ACC112 (cell line): ENCODE data around the gene SORCS1.

Experiments used
- H2AFZ ChIP-seq: fragments of 200-600 bp; sonication (generic); one replicate; pipeline ENCODE4 v1.6.0; 2017; ENCODE audit warnings: antibody characterized with exemption, low read length; ENCODE audit not compliant: unreplicated experiment
- H3K27ac ChIP-seq: fragments of 200-600 bp; sonication (generic); 2 replicates; pipeline ENCODE4 v1.5.1; 2014; ENCODE audit warnings: low read depth, mild to moderate bottlenecking, antibody characterized with exemption, low read length, moderate library complexity
- H3K27me3 ChIP-seq: fragments of 200-600 bp; sonication (generic); 2 replicates; pipeline ENCODE4 v1.6.1; 2014; ENCODE audit warnings: mild to moderate bottlenecking, antibody characterized with exemption, low read length, moderate library complexity, mixed read lengths; ENCODE audit not compliant: insufficient read depth
- H3K36me3 ChIP-seq: fragments of 200-600 bp; sonication (generic); 2 replicates; pipeline ENCODE4 v1.6.1; 2016; ENCODE audit warnings: mild to moderate bottlenecking, antibody characterized with exemption, low read length, moderate library complexity, mixed read lengths; ENCODE audit not compliant: insufficient read depth
- H3K4me1 ChIP-seq: fragments of 200-600 bp; sonication (generic); one replicate; pipeline ENCODE4 v1.6.1; 2016; ENCODE audit warnings: low read length, mixed read lengths; ENCODE audit not compliant: insufficient read depth, unreplicated experiment, control insufficient read depth
- H3K4me3 ChIP-seq: fragments of 200-600 bp; sonication (generic); 2 replicates; pipeline ENCODE4 v1.5.1; 2014; ENCODE audit warnings: mild to moderate bottlenecking, low read depth, low read length
- H3K79me2 ChIP-seq: fragments of 200-600 bp; sonication (generic); one replicate; pipeline ENCODE4 v1.6.0; 2016; ENCODE audit warnings: low read length; ENCODE audit not compliant: control insufficient read depth, unreplicated experiment, insufficient read depth

Gene SORCS1

GRCh38 chr10:106565546-106565945 is 599.0 kb downstream of the SORCS1 start:
- H3K27ac ChIP-seq, result peak overlapping the region; percentile 71
- no peaks in the 10 kb centered on the region for H3K79me2 ChIP-seq
- no peak overlapping the region for H2AFZ ChIP-seq
- H3K27me3 ChIP-seq, result no peaks in the 10 kb centered on the region
- H3K4me1 ChIP-seq, result peaks cover 46% of the 10 kb centered on the region
- H3K36me3 ChIP-seq, result no peaks in the 10 kb centered on the region
- peak overlapping the region; percentile 32; the same call in 1 of the 2 replicates for H3K4me3 ChIP-seq

GRCh38 chr10:106563384-106563783 is 601.1 kb downstream of the SORCS1 start:
- Histone ChIP-seq H3K27me3 (no peaks in the 10 kb centered on the region), H3K27ac (no peak overlapping the region), H3K4me1 (peaks cover 64% of the 10 kb centered on the region), H3K79me2 (no peaks in the 10 kb centered on the region), H3K4me3 (no peak overlapping the region), H3K36me3 (no peaks in the 10 kb centered on the region), H2AFZ (no peak overlapping the region)

GRCh38 chr10:106560925-106561640 is 603.4 kb downstream of the SORCS1 start:
- peak overlapping the region; percentile 98 for H3K27ac ChIP-seq
- H3K4me3 ChIP-seq, result no peak overlapping the region
- no peaks in the 10 kb centered on the region for H3K79me2 ChIP-seq
- no peak overlapping the region for H2AFZ ChIP-seq
- H3K4me1 ChIP-seq, result peaks cover 73% of the 10 kb centered on the region
- H3K36me3 ChIP-seq, result no peaks in the 10 kb centered on the region
- no peaks in the 10 kb centered on the region for H3K27me3 ChIP-seq

- Histone ChIP-seq H3K4me3 (0 out of 2 replicates have a peak overlapping the region, but pooled peaks have one; percentile 9), H3K4me1 (peaks cover 57% of the 10 kb centered on the region), H3K27ac (peak overlapping the region; percentile 98), H3K79me2 (no peaks in the 10 kb centered on the region), H2AFZ (peak overlapping the region; percentile 61), H3K27me3 (no peaks in the 10 kb centered on the region), H3K36me3 (no peaks in the 10 kb centered on the region)
Measured at GRCh38 chr10:106559442-106559841, 605.1 kb downstream of the SORCS1 start.

- H3K27me3 ChIP-seq, result no peaks in the 10 kb centered on the region
- peak overlapping the region; percentile 40 for H2AFZ ChIP-seq
- no peaks in the 10 kb centered on the region for H3K36me3 ChIP-seq
- H3K27ac ChIP-seq, result peak overlapping the region; percentile 98
- peaks cover 57% of the 10 kb centered on the region for H3K4me1 ChIP-seq
- H3K79me2 ChIP-seq, result no peaks in the 10 kb centered on the region
- H3K4me3 ChIP-seq, result peak overlapping the region; percentile 35; the same call in 1 of the 2 replicates
Measured at GRCh38 chr10:106557951-106558733, 606.4 kb downstream of the SORCS1 start.

GRCh38 chr10:106557053-106557452 is 607.5 kb downstream of the SORCS1 start:
- Histone ChIP-seq H3K36me3 (no peaks in the 10 kb centered on the region), H3K27ac (peak overlapping the region; percentile 98), H3K79me2 (no peaks in the 10 kb centered on the region), H3K27me3 (no peaks in the 10 kb centered on the region), H2AFZ (no peak overlapping the region), H3K4me3 (no peak overlapping the region), H3K4me1 (peaks cover 57% of the 10 kb centered on the region)

- Histone ChIP-seq H3K27ac (no peak overlapping the region), H3K79me2 (no peaks in the 10 kb centered on the region), H3K4me1 (peaks cover 43% of the 10 kb centered on the region), H3K36me3 (no peaks in the 10 kb centered on the region), H2AFZ (no peak overlapping the region), H3K27me3 (no peaks in the 10 kb centered on the region), H3K4me3 (no peak overlapping the region)
Measured at GRCh38 chr10:106555599-106555998, 608.9 kb downstream of the SORCS1 start.

- H3K27me3 ChIP-seq, result no peaks in the 10 kb centered on the region
- no peak overlapping the region for H3K27ac ChIP-seq
- H3K4me3 ChIP-seq, result no peak overlapping the region
- peaks cover 3% of the 10 kb centered on the region for H3K4me1 ChIP-seq
- H3K79me2 ChIP-seq, result no peaks in the 10 kb centered on the region
- H3K36me3 ChIP-seq, result no peaks in the 10 kb centered on the region
- H2AFZ ChIP-seq, result no peak overlapping the region
Measured at GRCh38 chr10:106551501-106552062, 612.9 kb downstream of the SORCS1 start.

- H3K27me3 ChIP-seq, result no peaks in the 10 kb centered on the region
- no peak overlapping the region for H3K27ac ChIP-seq
- H3K4me1 ChIP-seq, result no peaks in the 10 kb centered on the region
- H2AFZ ChIP-seq, result no peak overlapping the region
- no peaks in the 10 kb centered on the region for H3K36me3 ChIP-seq
- H3K4me3 ChIP-seq, result no peak overlapping the region
- no peaks in the 10 kb centered on the region for H3K79me2 ChIP-seq
Measured at GRCh38 chr10:106548832-106549231, 615.7 kb downstream of the SORCS1 start.

GRCh38 chr10:106547047-106547635 is 617.4 kb downstream of the SORCS1 start:
- peak overlapping the region; percentile 53 for H2AFZ ChIP-seq
- H3K27me3 ChIP-seq, result no peaks in the 10 kb centered on the region
- H3K4me1 ChIP-seq, result no peaks in the 10 kb centered on the region
- no peaks in the 10 kb centered on the region for H3K79me2 ChIP-seq
- no peak overlapping the region for H3K27ac ChIP-seq
- no peak overlapping the region for H3K4me3 ChIP-seq
- no peaks in the 10 kb centered on the region for H3K36me3 ChIP-seq
